GM12875 (cell line): ENCODE data around the gene SRCIN1.
"Not testable (repeated sequence)": the region's sequence is repeated elsewhere in the genome, so short reads cannot be mapped to it uniquely, and the experiment has no call there.

Experiments
- H3K4me3 ChIP-seq: one replicate; pipeline ENCODE4 v1.5.1; 2011; ENCODE audit warnings: low read depth, low read length, control low read depth
- TF ChIP-seq, protein P1 (sequence below): IDR thresholded peaks from 2 replicates; pipeline ENCODE4 v1.5.1; 2011; ENCODE audit warnings: low read depth, mild to moderate bottlenecking, control low read depth, inconsistent platforms, low read length, moderate library complexity, borderline replicate concordance; ENCODE audit not compliant: insufficient read depth

Gene SRCIN1

GRCh38 chr17:38504216-38504615, 101.5 kb downstream of the SRCIN1 start:
- TF ChIP-seq, protein P1, sequence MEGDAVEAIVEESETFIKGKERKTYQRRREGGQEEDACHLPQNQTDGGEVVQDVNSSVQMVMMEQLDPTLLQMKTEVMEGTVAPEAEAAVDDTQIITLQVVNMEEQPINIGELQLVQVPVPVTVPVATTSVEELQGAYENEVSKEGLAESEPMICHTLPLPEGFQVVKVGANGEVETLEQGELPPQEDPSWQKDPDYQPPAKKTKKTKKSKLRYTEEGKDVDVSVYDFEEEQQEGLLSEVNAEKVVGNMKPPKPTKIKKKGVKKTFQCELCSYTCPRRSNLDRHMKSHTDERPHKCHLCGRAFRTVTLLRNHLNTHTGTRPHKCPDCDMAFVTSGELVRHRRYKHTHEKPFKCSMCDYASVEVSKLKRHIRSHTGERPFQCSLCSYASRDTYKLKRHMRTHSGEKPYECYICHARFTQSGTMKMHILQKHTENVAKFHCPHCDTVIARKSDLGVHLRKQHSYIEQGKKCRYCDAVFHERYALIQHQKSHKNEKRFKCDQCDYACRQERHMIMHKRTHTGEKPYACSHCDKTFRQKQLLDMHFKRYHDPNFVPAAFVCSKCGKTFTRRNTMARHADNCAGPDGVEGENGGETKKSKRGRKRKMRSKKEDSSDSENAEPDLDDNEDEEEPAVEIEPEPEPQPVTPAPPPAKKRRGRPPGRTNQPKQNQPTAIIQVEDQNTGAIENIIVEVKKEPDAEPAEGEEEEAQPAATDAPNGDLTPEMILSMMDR: no peak

GRCh38 chr17:38503286-38503913, 102.4 kb downstream of the SRCIN1 start:
- H3K4me3 ChIP-seq: not testable (repeated sequence)

More at GRCh38 chr17:38504216-38504615, 101.5 kb downstream of the SRCIN1 start:
- no peak overlapping the region for H3K4me3 ChIP-seq

DNA sequence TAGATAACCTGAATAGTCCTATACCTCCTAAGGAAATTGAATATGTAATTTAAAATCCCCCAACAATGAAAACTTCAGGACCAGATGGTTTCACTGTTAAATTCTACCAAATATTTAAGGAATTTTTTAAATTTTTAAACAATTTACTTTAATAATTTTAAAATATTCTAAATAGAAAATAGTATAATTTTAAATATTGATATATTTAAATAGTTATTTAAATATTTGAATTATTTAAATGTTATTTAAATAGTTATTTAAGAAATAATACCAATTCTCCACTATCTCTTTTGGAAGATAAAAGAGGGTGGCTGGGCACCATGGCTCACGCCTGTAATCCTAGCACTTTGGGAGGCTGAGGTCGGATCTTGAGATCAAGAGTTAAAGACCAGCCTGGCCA, 104.0 kb downstream of the SRCIN1 start:
- not testable (repeated sequence) for H3K4me3 ChIP-seq

GRCh38 chr17:38499230-38499629, 106.5 kb downstream of the SRCIN1 start:
- not testable (repeated sequence) for H3K4me3 ChIP-seq

- TF ChIP-seq, protein P1: no peak
- no peak overlapping the region for H3K4me3 ChIP-seq
Measured at GRCh38 chr17:38498353-38498752, 107.4 kb downstream of the SRCIN1 start.

DNA sequence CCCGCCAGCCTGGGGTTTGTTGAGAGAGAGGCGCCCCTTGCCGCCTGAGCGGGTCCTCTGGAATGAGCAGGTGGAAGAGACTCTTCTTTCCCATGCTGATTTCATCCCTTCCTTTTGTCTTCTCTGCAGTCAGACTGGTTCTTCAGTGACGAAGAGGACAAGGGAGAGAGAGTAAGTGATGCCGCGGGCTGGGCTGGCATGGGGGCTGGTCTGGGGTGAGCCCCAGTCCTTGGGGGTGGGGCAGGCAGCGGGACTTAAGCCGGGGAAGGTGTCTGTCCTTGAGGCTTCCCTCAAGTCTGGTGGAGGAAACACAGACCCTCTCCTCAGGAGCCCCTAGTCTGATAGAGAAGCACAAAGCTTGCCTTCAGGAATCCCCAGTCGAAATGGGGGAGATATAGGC, 108.1 kb downstream of the SRCIN1 start:
- not testable (repeated sequence) for H3K4me3 ChIP-seq

DNA sequence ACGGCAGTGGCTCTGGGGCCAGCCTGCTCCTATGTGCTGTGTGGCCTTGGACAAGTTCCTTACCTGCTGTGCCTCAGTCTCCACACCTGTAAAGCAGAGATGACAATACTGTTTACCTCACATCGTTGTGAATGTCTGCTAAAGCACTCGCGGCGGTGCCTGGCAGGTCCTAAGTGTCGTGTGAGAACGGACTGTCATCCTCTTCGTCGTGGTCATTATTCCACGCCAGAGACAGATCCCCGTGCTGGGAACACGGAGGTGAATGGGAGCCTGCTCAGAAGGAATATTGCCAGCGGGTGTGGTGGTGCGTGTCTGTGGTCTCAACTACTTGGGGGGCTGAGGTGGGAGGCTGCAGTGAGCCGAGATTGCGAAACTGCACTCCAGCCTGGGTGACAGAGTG, 111.6 kb downstream of the SRCIN1 start:
- not testable (repeated sequence) for H3K4me3 ChIP-seq

GRCh38 chr17:38492067-38493040, 113.4 kb downstream of the SRCIN1 start:
- TF ChIP-seq, protein P1: peak; percentile 85
- not testable (repeated sequence) for H3K4me3 ChIP-seq

DNA sequence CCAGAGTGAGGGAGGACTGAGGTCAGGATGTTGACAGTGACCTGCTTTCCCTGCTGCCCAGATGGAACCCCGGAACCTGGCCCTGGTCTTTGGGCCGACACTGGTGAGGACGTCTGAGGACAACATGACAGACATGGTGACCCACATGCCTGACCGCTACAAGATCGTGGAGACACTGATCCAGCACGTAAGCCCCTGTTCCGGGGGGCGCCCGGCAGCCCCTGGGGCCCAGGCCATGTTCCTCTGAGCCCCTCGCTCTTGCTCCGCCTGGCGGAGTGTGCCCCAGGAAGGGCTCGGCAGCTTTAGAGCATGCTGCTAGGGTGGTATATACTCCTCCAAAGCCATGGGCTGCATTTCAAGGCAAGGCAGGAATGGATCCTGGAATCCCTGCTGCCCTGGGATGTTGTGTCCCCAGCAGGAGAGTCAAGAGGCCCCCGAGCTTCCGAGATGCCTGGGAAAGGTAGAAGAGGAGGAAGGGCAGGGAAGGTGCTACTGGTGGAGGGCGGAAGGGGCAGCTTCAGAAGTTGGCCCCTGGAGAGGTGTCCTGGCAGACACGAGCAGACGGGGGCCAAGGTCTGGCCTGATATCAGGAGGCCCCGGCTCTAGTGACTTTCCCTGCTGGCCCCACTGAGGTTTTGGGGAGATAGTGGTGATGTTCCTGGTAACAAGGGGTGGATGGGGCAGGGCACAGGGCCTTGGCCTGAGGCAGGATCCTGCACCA, 114.2 kb downstream of the SRCIN1 start:
- H3K4me3 ChIP-seq: not testable (repeated sequence)

GRCh38 chr17:38489774-38490173, 116.0 kb downstream of the SRCIN1 start:
- H3K4me3 ChIP-seq: not testable (repeated sequence)

DNA sequence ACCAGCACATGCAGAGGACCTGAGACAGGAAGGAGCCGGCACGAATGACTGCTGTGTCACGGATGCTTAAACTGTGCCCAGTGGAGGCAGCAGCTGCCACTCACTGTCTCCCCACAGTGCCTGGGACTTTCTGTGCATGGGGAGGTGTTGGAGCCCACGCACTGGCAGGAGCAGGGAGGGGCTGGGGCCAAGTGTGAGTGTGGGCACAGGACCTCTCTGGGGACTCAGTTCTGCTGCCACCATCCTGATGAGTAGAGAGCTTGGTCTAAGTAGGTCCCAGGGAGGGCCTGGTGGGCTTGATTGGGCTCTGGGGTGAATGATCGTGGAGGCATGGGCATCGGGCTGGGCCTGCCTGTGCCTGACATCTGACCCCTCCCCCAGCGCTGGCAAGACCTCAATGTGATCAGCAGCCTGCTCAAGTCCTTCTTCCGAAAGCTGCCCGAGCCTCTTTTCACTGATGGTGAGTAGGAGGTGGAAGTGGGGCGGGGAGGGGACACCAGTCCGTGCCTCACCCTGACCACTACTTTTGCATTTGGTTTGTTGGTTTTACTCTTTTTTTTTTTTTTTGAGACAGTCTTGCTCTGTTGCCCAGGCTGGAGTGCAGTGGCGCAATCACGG, 120.0 kb downstream of the SRCIN1 start:
- H3K4me3 ChIP-seq: not testable (repeated sequence)
